ENCODE data around the gene TMEM98.
"Not testable (repeated sequence)": the region's sequence is repeated elsewhere in the genome, so short reads cannot be mapped to it uniquely, and the experiment has no call there.

TMEM98 gene

GRCh38 chr17:32913593-32913992, 14.4 kb upstream of the TMEM98 start:
- Histone ChIP-seq H3K27ac (no peak overlapping the region), H4K20me1 (no peaks in the 10 kb centered on the region), H3K9me3 (no peaks in the 10 kb centered on the region), H3K4me1 (no peaks in the 10 kb centered on the region), H3K36me3 (no peaks in the 10 kb centered on the region), H3K4me2 (no peak overlapping the region), H3K9ac (no peak overlapping the region), H3K4me3 (no peak overlapping the region), H3K27me3 (no peaks in the 10 kb centered on the region)
- TF ChIP-seq Cebpa-rat (IDR thresholded peaks at IDR 0.05): no peak

- Histone ChIP-seq H3K27ac (no peak overlapping the region), H3K4me1 (no peaks in the 10 kb centered on the region)
These were observed 13.8 kb upstream of the TMEM98 start for GRCh38 chr17:32914181-32914580.

GRCh38 chr17:32915245-32915644, 12.7 kb upstream of the TMEM98 start:
- Histone ChIP-seq H3K9me3 (no peaks in the 10 kb centered on the region), H3K9ac (no peak overlapping the region), H4K20me1 (no peaks in the 10 kb centered on the region), H3K4me3 (no peak overlapping the region), H3K36me3 (no peaks in the 10 kb centered on the region), H3K4me2 (no peak overlapping the region), H3K4me1 (no peaks in the 10 kb centered on the region), H3K27ac (no peak overlapping the region), H3K27me3 (no peaks in the 10 kb centered on the region)
- TF ChIP-seq Cebpa-rat (IDR thresholded peaks at IDR 0.05): no peak

More at GRCh38 chr17:32914181-32914580, 13.8 kb upstream of the TMEM98 start:
- H3K9me3 ChIP-seq: no peaks in the 10 kb centered on the region
- H3K4me2 ChIP-seq: no peak overlapping the region
- no peak for TF ChIP-seq Cebpa-rat (IDR thresholded peaks at IDR 0.05)
- no peak overlapping the region for H3K4me3 ChIP-seq
- no peaks in the 10 kb centered on the region for H3K36me3 ChIP-seq
- H3K27me3 ChIP-seq: no peaks in the 10 kb centered on the region
- H4K20me1 ChIP-seq: no peaks in the 10 kb centered on the region
- no peak overlapping the region for H3K9ac ChIP-seq

- H3K36me3 ChIP-seq: no peaks in the 10 kb centered on the region
- H4K20me1 ChIP-seq: no peaks in the 10 kb centered on the region
- H3K27ac ChIP-seq: no peak overlapping the region
- H3K4me1 ChIP-seq: no peaks in the 10 kb centered on the region
- no peaks in the 10 kb centered on the region for H3K9me3 ChIP-seq
- H3K9ac ChIP-seq: no peak overlapping the region
- no peak overlapping the region for H3K4me2 ChIP-seq
- H3K4me3 ChIP-seq: no peak overlapping the region
- no peak for TF ChIP-seq Cebpa-rat (IDR thresholded peaks at IDR 0.05)
- H3K27me3 ChIP-seq: no peaks in the 10 kb centered on the region
These were observed 11.8 kb upstream of the TMEM98 start for GRCh38 chr17:32916134-32916533.

GRCh38 chr17:32917081-32917480, 10.9 kb upstream of the TMEM98 start:
- Histone ChIP-seq H3K36me3 (no peaks in the 10 kb centered on the region), H3K27ac (no peak overlapping the region), H3K9me3 (no peaks in the 10 kb centered on the region), H3K4me1 (no peaks in the 10 kb centered on the region), H3K4me2 (no peak overlapping the region), H4K20me1 (no peaks in the 10 kb centered on the region), H3K27me3 (no peaks in the 10 kb centered on the region), H3K9ac (no peak overlapping the region), H3K4me3 (no peak overlapping the region)
- TF ChIP-seq Cebpa-rat (IDR thresholded peaks at IDR 0.05): no peak

GRCh38 chr17:32917842-32918241, 10.1 kb upstream of the TMEM98 start:
- Histone ChIP-seq H3K27ac (no peak overlapping the region), H4K20me1 (no peaks in the 10 kb centered on the region), H3K36me3 (no peaks in the 10 kb centered on the region), H3K4me1 (no peaks in the 10 kb centered on the region), H3K9me3 (no peaks in the 10 kb centered on the region), H3K4me3 (no peak overlapping the region), H3K27me3 (no peaks in the 10 kb centered on the region), H3K4me2 (no peak overlapping the region), H3K9ac (no peak overlapping the region)
- no peak for TF ChIP-seq Cebpa-rat (IDR thresholded peaks at IDR 0.05)

- H3K27ac ChIP-seq: not testable (repeated sequence)
These were observed 8.1 kb upstream of the TMEM98 start for GRCh38 chr17:32919876-32920275.

GRCh38 chr17:32920293-32920692, 7.7 kb upstream of the TMEM98 start:
- Histone ChIP-seq H3K27ac (no peak overlapping the region), H3K4me1 (no peaks in the 10 kb centered on the region), H3K4me2 (no peak overlapping the region), H3K9ac (no peak overlapping the region), H4K20me1 (no peaks in the 10 kb centered on the region), H3K9me3 (no peaks in the 10 kb centered on the region), H3K4me3 (no peak overlapping the region), H3K36me3 (no peaks in the 10 kb centered on the region), H3K27me3 (no peaks in the 10 kb centered on the region)
- TF ChIP-seq Cebpa-rat (IDR thresholded peaks at IDR 0.05): no peak

More at GRCh38 chr17:32919876-32920275, 8.1 kb upstream of the TMEM98 start:
- not testable (repeated sequence) for H3K4me3 ChIP-seq, H3K4me1 ChIP-seq, H4K20me1 ChIP-seq, H3K9ac ChIP-seq, H3K9me3 ChIP-seq, H3K4me2 ChIP-seq, H3K36me3 ChIP-seq, H3K27me3 ChIP-seq

- H3K27ac ChIP-seq: no peak overlapping the region
- no peak for TF ChIP-seq Cebpa-rat (IDR thresholded peaks at IDR 0.05)
These were observed 6.9 kb upstream of the TMEM98 start for GRCh38 chr17:32921017-32921416.

GRCh38 chr17:32923905-32924304, 4.0 kb upstream of the TMEM98 start:
- H3K27ac ChIP-seq, H3K9ac ChIP-seq, H3K9me3 ChIP-seq, H4K20me1 ChIP-seq, H3K36me3 ChIP-seq, H3K4me2 ChIP-seq, H3K4me3 ChIP-seq: not testable (repeated sequence)
- Histone ChIP-seq H3K4me1 (peaks cover 15% of the 10 kb centered on the region), H3K27me3 (peaks cover 26% of the 10 kb centered on the region)

More at GRCh38 chr17:32921017-32921416, 6.9 kb upstream of the TMEM98 start:
- Histone ChIP-seq H3K36me3 (no peaks in the 10 kb centered on the region), H3K27me3 (no peaks in the 10 kb centered on the region), H4K20me1 (no peaks in the 10 kb centered on the region), H3K9ac (no peak overlapping the region), H3K4me1 (no peaks in the 10 kb centered on the region), H3K4me2 (no peak overlapping the region), H3K4me3 (no peak overlapping the region), H3K9me3 (no peaks in the 10 kb centered on the region)

GRCh38 chr17:32926183-32926582, 1.8 kb upstream of the TMEM98 start:
- Histone ChIP-seq H3K9ac (no peak overlapping the region), H3K4me1 (peaks cover 23% of the 10 kb centered on the region), H3K4me2 (no peak overlapping the region), H4K20me1 (no peaks in the 10 kb centered on the region), H3K9me3 (no peaks in the 10 kb centered on the region), H3K4me3 (no peak overlapping the region), H3K36me3 (no peaks in the 10 kb centered on the region), H3K27ac (no peak overlapping the region), H3K27me3 (peaks cover 33% of the 10 kb centered on the region)
- no peak for TF ChIP-seq Cebpa-rat (IDR thresholded peaks at IDR 0.05)

GRCh38 chr17:32926789-32927188, 1.2 kb upstream of the TMEM98 start:
- not testable (repeated sequence) for H3K36me3 ChIP-seq, H3K9me3 ChIP-seq, H4K20me1 ChIP-seq, H3K27ac ChIP-seq
- Histone ChIP-seq H3K4me3 (peak overlapping the region; percentile 74; the same call in 1 of the 2 replicates), H3K27me3 (peaks cover 33% of the 10 kb centered on the region), H3K4me2 (peak overlapping the region; percentile 88), H3K4me1 (peaks cover 23% of the 10 kb centered on the region), H3K9ac (peak overlapping the region; percentile 77; the same call in 1 of the 2 replicates)

Data from BLaER1 (cell line).